H1 (cell line): ENCODE results near the gene RAPGEF1. TPM values are rescaled to one million over a fixed set of nuclear protein-coding genes. Genes with fewer than 3 reads are reported as not detected.

Experiments used
- polyA plus RNA-seq, 7 experiments: library from polyadenylated mRNA; depleted of rRNA in 3 of 7; stranded (reverse) in 5 of 7; unstranded in 2 of 7; fragments of >200 nt in 5 of 7; fragments of 200-250 nt in 2 of 7; gene quantifications; 1 replicate in 5 of 7; 2 replicates in 1 of 7; 4 replicates in 1 of 7; pipeline versions ENCODE4 v1.2.1 to v1.2.3, GENCODE V29; 2011 to 2013; ENCODE audit warnings: missing spikeins in 2 of 7, mixed read lengths in 2 of 7
- small RNA-seq: library from polyadenylated mRNA; stranded (forward); fragments of <200 nt; extraction: miRNeasy Mini kit (QIAGEN cat#:217004); gene quantifications from one replicate; pipeline ENCODE3, GENCODE V24; 2013; ENCODE audit not compliant: insufficient read depth
- total RNA-seq: library from RNA; stranded (reverse); fragmentation: NEBNext Ultra II Directional; extraction: Animal tissue kit (Norgen Biotek cat#: 25700); gene quantifications from 2 replicates; pipeline ENCODE4 v1.2.1, GENCODE V29; 2021

RAPGEF1 gene
- total and polyA plus RNA-seq, 2 of the 8 experiments (the other 6 are each of a cell fraction or from before 2014, with no cell fraction given), result 29.7 to 78.9 TPM

Small RNA genes lying within 50 kb of the gene (small RNA-seq; reads per million reads assigned to genes)
- gene EIF4A1P3 (not detected), gene RF00272 (not detected), gene RN7SL328P (not detected)

Other genes with a start within 250 kb of the RAPGEF1 start
- 22.3 and 25.7 TPM in 2 replicates for gene POMT1, start 237.2 kb downstream of the RAPGEF1 start, total RNA-seq
- gene POMT1, start 237.2 kb downstream of the RAPGEF1 start, polyA plus RNA-seq (2011; rRNA removed), result 33.2 and 41.8 TPM in 2 replicates
- gene UCK1, start 208.8 kb downstream of the RAPGEF1 start, total RNA-seq, result 35.1 and 36.2 TPM in 2 replicates
- 42.0 and 47.0 TPM in 2 replicates for gene UCK1, start 208.8 kb downstream of the RAPGEF1 start, polyA plus RNA-seq (2011; rRNA removed)
- 1.1 and 1.2 TPM in 2 replicates for gene PRRT1B, start 194.6 kb downstream of the RAPGEF1 start, total RNA-seq
- 0.30 and 0.71 TPM in 2 replicates for gene PRRT1B, start 194.6 kb downstream of the RAPGEF1 start, polyA plus RNA-seq (2011; rRNA removed)